ENCODE results near the gene APBB2.

DNA sequence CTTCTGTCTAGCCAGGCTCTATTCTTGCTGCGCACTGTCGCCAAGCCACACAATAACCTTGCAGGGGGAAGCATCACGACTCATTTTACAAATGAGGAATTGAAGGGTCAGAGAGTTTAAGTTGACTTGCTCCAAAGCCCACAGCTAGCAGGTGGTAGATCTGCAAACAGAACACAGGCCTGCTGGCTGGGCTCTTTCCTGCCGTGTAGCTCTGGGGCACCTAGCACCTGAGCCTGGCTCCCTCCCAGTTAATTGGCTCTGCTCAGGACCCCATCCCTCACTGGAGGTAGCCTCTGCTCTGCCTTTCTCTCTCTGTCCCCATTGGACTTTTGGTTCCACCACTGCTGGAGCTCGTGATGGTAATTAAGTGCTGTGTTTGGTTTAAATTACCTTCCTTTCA, 366.1 kb downstream of the APBB2 start:
- TF ChIP-seq, protein P1, sequence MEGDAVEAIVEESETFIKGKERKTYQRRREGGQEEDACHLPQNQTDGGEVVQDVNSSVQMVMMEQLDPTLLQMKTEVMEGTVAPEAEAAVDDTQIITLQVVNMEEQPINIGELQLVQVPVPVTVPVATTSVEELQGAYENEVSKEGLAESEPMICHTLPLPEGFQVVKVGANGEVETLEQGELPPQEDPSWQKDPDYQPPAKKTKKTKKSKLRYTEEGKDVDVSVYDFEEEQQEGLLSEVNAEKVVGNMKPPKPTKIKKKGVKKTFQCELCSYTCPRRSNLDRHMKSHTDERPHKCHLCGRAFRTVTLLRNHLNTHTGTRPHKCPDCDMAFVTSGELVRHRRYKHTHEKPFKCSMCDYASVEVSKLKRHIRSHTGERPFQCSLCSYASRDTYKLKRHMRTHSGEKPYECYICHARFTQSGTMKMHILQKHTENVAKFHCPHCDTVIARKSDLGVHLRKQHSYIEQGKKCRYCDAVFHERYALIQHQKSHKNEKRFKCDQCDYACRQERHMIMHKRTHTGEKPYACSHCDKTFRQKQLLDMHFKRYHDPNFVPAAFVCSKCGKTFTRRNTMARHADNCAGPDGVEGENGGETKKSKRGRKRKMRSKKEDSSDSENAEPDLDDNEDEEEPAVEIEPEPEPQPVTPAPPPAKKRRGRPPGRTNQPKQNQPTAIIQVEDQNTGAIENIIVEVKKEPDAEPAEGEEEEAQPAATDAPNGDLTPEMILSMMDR (IDR thresholded peaks at IDR 0.05), result no peak
- no peak for TF ChIP-seq EZH2 (IDR thresholded peaks at IDR 0.05; ENCODE audit: borderline replicate concordance, insufficient read depth, low read depth, low read length, poor library complexity, severe bottlenecking)
